A549 (cell line): Measurements from ENCODE around the gene TBCA. TPM values are rescaled to one million over a fixed set of nuclear protein-coding genes. Genes with fewer than 3 reads are reported as not detected.

Experiments used
- ATAC-seq, 2 experiments: fragments of 200-7000 bp in 1 of 2; fragments of >200 bp in 1 of 2; cut with Nextera tagmentation in 1 of 2; cut with Tn5 transposase in 1 of 2; 3 replicates each; pipeline versions ENCODE4 v1.8.0 to v1.9.1; 2018 to 2020; ENCODE audit warnings: mild to moderate bottlenecking in 1 of 2, moderate library complexity in 1 of 2
- CTCF ChIA-PET: fragments of 300-600 bp; sonication (Branson Sonifier 250); formaldehyde crosslinking; extraction: SDS; loops from one replicate; lab custom pipeline; 2021; ENCODE audit warnings: antibody characterized with exemption, inconsistent platforms; lab: Yijun Ruan, JAX
- POLR2A ChIA-PET: fragments of 350-600 bp; formaldehyde crosslinking; extraction: SDS; loops from one replicate; lab custom pipeline; 2021; ENCODE audit warnings: antibody characterized with exemption, inconsistent platforms; lab: Yijun Ruan, JAX
- DNase-seq, 2 experiments: peaks; one replicate each; pipeline versions ENCODE4 v3.0.0 to v3.0.0-alpha.2; 2011 to 2016; ENCODE audit warnings: low read depth in 1 of 2, low spot score in 1 of 2
- FAIRE-seq: peaks from 2 replicates; lab custom pipeline; 2011; peaks lifted over from hg19 to GRCh38; lab: Jason Lieb, UNC
- H3K27ac ChIP-seq, 2 experiments: fragments of >200 bp; sonication (Bioruptor Twin); formaldehyde crosslinking; 3 replicates each; pipeline ENCODE4 v1.5.1; 2016 to 2017
- H3K4me1 ChIP-seq: fragments of >200 bp; sonication (Bioruptor Twin); formaldehyde crosslinking; 3 replicates; pipeline ENCODE4 v1.6.1; 2016
- H3K4me2 ChIP-seq: fragments of >200 bp; sonication (Bioruptor Twin); formaldehyde crosslinking; 3 replicates; pipeline ENCODE4 v1.6.1; 2016
- H3K4me3 ChIP-seq: fragments of >200 bp; sonication (Bioruptor Twin); formaldehyde crosslinking; 3 replicates; pipeline ENCODE4 v1.5.1; 2016
- H3K9me3 ChIP-seq: fragments of >200 bp; sonication (Bioruptor Twin); formaldehyde crosslinking; 3 replicates; pipeline ENCODE4 v1.6.1; 2016
- CBX8 ChIP-seq: fragments of 200-600 bp; sonication (generic); IDR thresholded peaks from 2 replicates; pipeline ENCODE4 v1.6.1; 2016
- CEBPB ChIP-seq, 2 experiments: fragments of >200 bp in 1 of 2; sonication (Bioruptor Twin) in 1 of 2; formaldehyde crosslinking in 1 of 2; IDR thresholded peaks; 2 replicates each; pipeline ENCODE4 v1.6.1; 2012 to 2016
- CHD2 ChIP-seq: fragments of 150-350 bp; IDR thresholded peaks from 2 replicates; pipeline ENCODE4 v1.6.1; 2014; ENCODE audit warnings: low read length; ENCODE audit not compliant: partially characterized antibody
- E2F6 ChIP-seq: IDR thresholded peaks from 2 replicates; pipeline ENCODE4 v1.6.1; 2012; ENCODE audit warnings: low read depth, borderline replicate concordance
- EHMT2 ChIP-seq: fragments of 200-600 bp; sonication (generic); IDR thresholded peaks from 2 replicates; pipeline ENCODE4 v1.6.1; 2016; ENCODE audit warnings: antibody characterized with exemption, low read depth, mild to moderate bottlenecking, moderate library complexity
- ESRRA ChIP-seq: fragments of 150-350 bp; IDR thresholded peaks from 2 replicates; pipeline ENCODE4 v1.6.1; 2014; ENCODE audit warnings: mild to moderate bottlenecking, low read length, borderline replicate concordance
- FOSB ChIP-seq: fragments of 250-450 bp; sonication (Bioruptor Pico); IDR thresholded peaks from 2 replicates; pipeline ENCODE4 v1.5.0; 2020; ENCODE audit warnings: mild to moderate bottlenecking, moderate library complexity
- FOXS1 ChIP-seq: fragments of 250-450 bp; sonication (Bioruptor Pico); IDR thresholded peaks from 2 replicates; pipeline ENCODE4 v1.5.0; 2020; ENCODE audit warnings: mild to moderate bottlenecking, moderate library complexity
- GATA3 ChIP-seq: IDR thresholded peaks from 2 replicates; pipeline ENCODE4 v1.6.1; 2012; ENCODE audit warnings: borderline replicate concordance
- HDAC2 ChIP-seq: fragments of 200-600 bp; sonication (generic); IDR thresholded peaks from 2 replicates; pipeline ENCODE4 v1.6.1; 2016
- HES2 ChIP-seq: fragments of >200 bp; sonication (Bioruptor Twin); formaldehyde crosslinking; IDR thresholded peaks from 2 replicates; pipeline ENCODE4 v1.6.1; 2016
- HOXA7 ChIP-seq: fragments of 250-450 bp; sonication (Bioruptor Pico); IDR thresholded peaks from 2 replicates; pipeline ENCODE4 v1.5.0; 2020; ENCODE audit warnings: mild to moderate bottlenecking, moderate library complexity
- HOXB13 ChIP-seq: fragments of 250-450 bp; sonication (Bioruptor Pico); IDR thresholded peaks from 2 replicates; pipeline ENCODE4 v1.5.0; 2020; ENCODE audit warnings: low read depth, mild to moderate bottlenecking, moderate library complexity
- JUN ChIP-seq, 2 experiments: fragments of >200 bp; sonication (Bioruptor Twin); formaldehyde crosslinking; IDR thresholded peaks; 2 replicates in 1 of 2; 3 replicates in 1 of 2; pipeline ENCODE4 v1.6.1; 2016 to 2017
- KDM1A ChIP-seq: fragments of 200-600 bp; sonication (generic); IDR thresholded peaks from 2 replicates; pipeline ENCODE4 v1.6.1; 2016; ENCODE audit warnings: low read depth, mild to moderate bottlenecking
- KDM5A ChIP-seq: fragments of 200-600 bp; sonication (generic); IDR thresholded peaks from 2 replicates; pipeline ENCODE4 v1.6.1; 2016; ENCODE audit warnings: antibody characterized with exemption, mild to moderate bottlenecking
- MAFK ChIP-seq: fragments of 450-650 bp; IDR thresholded peaks from 2 replicates; pipeline ENCODE4 v1.6.1; 2014; ENCODE audit not compliant: partially characterized antibody
- MAZ ChIP-seq: fragments of 150-350 bp; IDR thresholded peaks from 2 replicates; pipeline ENCODE4 v1.6.1; 2014; ENCODE audit warnings: antibody characterized with exemption, low read depth, low read length, borderline replicate concordance
- NPAS2 ChIP-seq: fragments of 250-450 bp; sonication (Bioruptor Pico); IDR thresholded peaks from 2 replicates; pipeline ENCODE4 v1.8.0; 2022; ENCODE audit warnings: mild to moderate bottlenecking, moderate library complexity, borderline replicate concordance
- POLR2A ChIP-seq: IDR thresholded peaks from 2 replicates; pipeline ENCODE4 v1.6.1; 2012; ENCODE audit warnings: mild to moderate bottlenecking, low read length
- RAD21 ChIP-seq, 2 experiments: fragments of >200 bp in 1 of 2; sonication (Bioruptor Twin) in 1 of 2; formaldehyde crosslinking in 1 of 2; IDR thresholded peaks in 1 of 2; conservative IDR thresholded peaks in 1 of 2; 2 replicates in 1 of 2; 3 replicates in 1 of 2; pipeline ENCODE4 v1.6.1; 2012 to 2018; ENCODE audit warnings: inconsistent platforms in 1 of 2
- RARB ChIP-seq: fragments of 250-450 bp; sonication (Bioruptor Pico); IDR thresholded peaks from 2 replicates; pipeline ENCODE4 v1.8.0; 2021; ENCODE audit warnings: mild to moderate bottlenecking, moderate library complexity
- RCOR1 ChIP-seq: fragments of 150-350 bp; IDR thresholded peaks from 2 replicates; pipeline ENCODE4 v1.6.1; 2014; ENCODE audit warnings: antibody characterized with exemption, low read length, low read depth
- RNF2 ChIP-seq: fragments of 200-600 bp; sonication (generic); IDR thresholded peaks from 2 replicates; pipeline ENCODE4 v1.6.1; 2016; ENCODE audit warnings: low read depth, mild to moderate bottlenecking, antibody characterized with exemption, moderate library complexity, borderline replicate concordance
- SMC3 ChIP-seq: fragments of >200 bp; sonication (Bioruptor Twin); formaldehyde crosslinking; IDR thresholded peaks from 3 replicates; pipeline ENCODE4 v1.6.1; 2018; ENCODE audit warnings: inconsistent platforms
- SREBF2 ChIP-seq: fragments of 450-650 bp; IDR thresholded peaks from 2 replicates; pipeline ENCODE4 v1.6.1; 2014; ENCODE audit warnings: mild to moderate bottlenecking, moderate library complexity
- TP53 ChIP-seq: fragments of 250-450 bp; sonication (Bioruptor Pico); IDR thresholded peaks from 2 replicates; pipeline ENCODE4 v1.5.0; 2021; ENCODE audit warnings: mild to moderate bottlenecking, moderate library complexity
- ZFP36 ChIP-seq: fragments of 450-650 bp; IDR thresholded peaks from 2 replicates; pipeline ENCODE4 v1.6.1; 2014; ENCODE audit warnings: borderline replicate concordance; ENCODE audit not compliant: partially characterized antibody
- WGBS: methylation state at CpG from one replicate; pipeline ENCODE4 v1.1.6; 2017; ENCODE audit errors: missing lambda C conversion rate; 5-methylcytosine and 5-hydroxymethylcytosine counted together
- polyA plus RNA-seq, 4 experiments: library from polyadenylated mRNA; depleted of rRNA in 3 of 4; stranded (reverse); fragments of >200 nt; fragmentation: RNase III in 1 of 4; extraction: RNeasy Plus Mini Kit Qiagen cat#74134 plus additional on column Dnase treatment in 1 of 4; gene quantifications; 2 replicates in 3 of 4; 3 replicates in 1 of 4; pipeline ENCODE4 v1.2.3, GENCODE V29; 2011 to 2017
- TF ChIP-seq, protein P1 (sequence below): fragments of 250-450 bp; sonication (Bioruptor Pico); IDR thresholded peaks from 2 replicates; pipeline ENCODE4 v1.5.0; 2021; ENCODE audit warnings: mild to moderate bottlenecking, moderate library complexity, borderline replicate concordance
- TF ChIP-seq, protein P2 (sequence below): fragments of 250-450 bp; sonication (Bioruptor Pico); IDR thresholded peaks from 2 replicates; pipeline ENCODE4 v1.5.0; 2020; ENCODE audit warnings: low read depth, mild to moderate bottlenecking, moderate library complexity

The TBCA gene
- polyA plus RNA-seq, 2 of the 4 experiments (the other 2 are of a cell fraction) = 373 to 484 TPM

GRCh38 chr5:77761606-77762005, 14.5 kb downstream of the TBCA start:
- TF ChIP-seq KDM1A = no peak
- TF ChIP-seq E2F6 = no peak
- ATAC-seq (no peak), DNase-seq (no peak), FAIRE-seq (no peak)
- no peak overlapping the region for H3K4me2 ChIP-seq
- peaks cover 20% of the 10 kb centered on the region; the same call in 2 of the 3 replicates for H3K4me1 ChIP-seq
- no peak overlapping the region for H3K4me3 ChIP-seq
- ChIA-PET CTCF (no interaction called here), POLR2A (no interaction called here)
- no peak overlapping the region for H3K27ac ChIP-seq
- no peaks in the 10 kb centered on the region for H3K9me3 ChIP-seq
- 77% methylated on average over 3 of the region's 3 CpGs for WGBS

DNA sequence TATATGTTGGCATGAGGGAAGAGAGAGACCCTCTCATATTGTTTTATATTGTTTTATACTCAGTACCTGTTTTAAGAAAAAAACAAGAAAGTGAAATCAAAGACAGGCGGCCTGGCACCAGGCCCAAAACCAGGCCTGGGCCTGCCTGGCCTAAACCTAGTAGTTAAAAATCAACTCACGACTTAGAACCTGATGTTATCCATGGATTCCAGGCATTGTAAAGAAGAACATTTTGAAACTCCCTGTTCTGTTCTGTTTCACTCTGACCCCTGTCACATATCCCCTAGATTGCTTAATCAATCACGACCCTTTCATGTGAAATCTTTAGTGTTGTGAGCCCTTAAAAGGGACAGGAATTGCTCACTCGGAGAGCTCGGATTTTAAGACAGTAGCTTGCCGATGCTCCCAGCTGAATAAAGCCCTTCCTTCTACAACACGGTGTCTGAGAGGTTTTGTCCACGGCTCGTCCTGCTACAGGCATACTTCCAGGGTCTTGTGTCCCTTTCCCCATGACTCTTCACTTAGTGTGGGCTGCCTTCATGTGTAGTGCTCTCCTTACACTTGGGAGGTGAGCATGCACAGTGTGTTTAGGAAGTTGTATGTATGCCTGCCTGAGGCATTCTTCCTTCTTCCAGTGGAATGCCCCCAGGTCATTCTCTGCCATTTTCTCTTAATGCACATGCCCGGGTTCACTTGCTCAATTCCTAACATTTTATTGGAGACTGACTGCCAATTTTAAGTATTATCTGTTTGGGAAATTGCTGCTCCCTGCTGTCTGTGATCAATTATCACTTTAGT, 17.8 kb downstream of the TBCA start:
- ChIA-PET POLR2A (no interaction called here), CTCF (no interaction called here)
- ATAC-seq (no peak), FAIRE-seq (no peak), DNase-seq (no peak)
- no peak overlapping the region for H3K27ac ChIP-seq
- no peak overlapping the region for H3K4me3 ChIP-seq
- TF ChIP-seq SMC3 (no peak), JUN (IDR thresholded peaks at IDR 0.05) (no peak), FOSB (no peak), TP53 (CRISPR knock-in tag) (no peak), ZFP36 (no peak), HOXB13 (CRISPR knock-in tag) (no peak), CEBPB (IDR thresholded peaks at IDR 0.05) (no peak), E2F6 (no peak), RAD21 (conservative IDR thresholded peaks at IDR 0.05 in 1 of 2, IDR thresholded peaks at IDR 0.05 in 1 of 2) (no peak), HES2 (no peak), EHMT2 (no peak), CBX8 (no peak)
- TF ChIP-seq, protein P1, sequence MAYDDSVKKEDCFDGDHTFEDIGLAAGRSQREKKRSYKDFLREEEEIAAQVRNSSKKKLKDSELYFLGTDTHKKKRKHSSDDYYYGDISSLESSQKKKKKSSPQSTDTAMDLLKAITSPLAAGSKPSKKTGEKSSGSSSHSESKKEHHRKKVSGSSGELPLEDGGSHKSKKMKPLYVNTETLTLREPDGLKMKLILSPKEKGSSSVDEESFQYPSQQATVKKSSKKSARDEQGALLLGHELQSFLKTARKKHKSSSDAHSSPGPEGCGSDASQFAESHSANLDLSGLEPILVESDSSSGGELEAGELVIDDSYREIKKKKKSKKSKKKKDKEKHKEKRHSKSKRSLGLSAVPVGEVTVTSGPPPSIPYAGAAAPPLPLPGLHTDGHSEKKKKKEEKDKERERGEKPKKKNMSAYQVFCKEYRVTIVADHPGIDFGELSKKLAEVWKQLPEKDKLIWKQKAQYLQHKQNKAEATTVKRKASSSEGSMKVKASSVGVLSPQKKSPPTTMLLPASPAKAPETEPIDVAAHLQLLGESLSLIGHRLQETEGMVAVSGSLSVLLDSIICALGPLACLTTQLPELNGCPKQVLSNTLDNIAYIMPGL (CRISPR knock-in tag) = no peak
- H3K4me2 ChIP-seq = no peak overlapping the region
- H3K4me1 ChIP-seq = peaks cover 20% of the 10 kb centered on the region; the same call in 2 of the 3 replicates
- H3K9me3 ChIP-seq = no peaks in the 10 kb centered on the region
- 89% methylated on average over 10 of the region's 10 CpGs for WGBS

GRCh38 chr5:77751328-77752023, 24.7 kb downstream of the TBCA start:
- ChIA-PET CTCF (no interaction called here), POLR2A (no interaction called here)
- Histone ChIP-seq H3K27ac (no peak overlapping the region), H3K4me3 (no peak overlapping the region), H3K4me2 (no peak overlapping the region), H3K9me3 (no peaks in the 10 kb centered on the region), H3K4me1 (0 out of 3 replicates have a peak, but pooled peaks cover 4% of the 10 kb centered on the region)
- no peak for DNase-seq
- WGBS = 97% methylated on average over 9 of the region's 9 CpGs
- ATAC-seq = no peak
- no peak for FAIRE-seq
- TF ChIP-seq KDM5A (no peak), MAZ (no peak), FOXS1 (CRISPR knock-in tag) (no peak), ESRRA (no peak), CHD2 (no peak), HES2 (no peak), RARB (CRISPR knock-in tag) (no peak), HOXB13 (CRISPR knock-in tag) (no peak), RNF2 (no peak), NPAS2 (CRISPR knock-in tag) (no peak), HDAC2 (no peak), POLR2A (no peak), GATA3 (no peak), RCOR1 (no peak), SREBF2 (no peak), HOXA7 (CRISPR knock-in tag) (no peak), MAFK (no peak)
- TF ChIP-seq, protein P2, sequence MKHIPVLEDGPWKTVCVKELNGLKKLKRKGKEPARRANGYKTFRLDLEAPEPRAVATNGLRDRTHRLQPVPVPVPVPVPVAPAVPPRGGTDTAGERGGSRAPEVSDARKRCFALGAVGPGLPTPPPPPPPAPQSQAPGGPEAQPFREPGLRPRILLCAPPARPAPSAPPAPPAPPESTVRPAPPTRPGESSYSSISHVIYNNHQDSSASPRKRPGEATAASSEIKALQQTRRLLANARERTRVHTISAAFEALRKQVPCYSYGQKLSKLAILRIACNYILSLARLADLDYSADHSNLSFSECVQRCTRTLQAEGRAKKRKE = no peak
